Measurements from ENCODE around the gene AQP6.

AQP6 gene

GRCh38 chr12:50016501-50017475, 44.0 kb downstream of the AQP6 start:
- TF ChIP-seq PATZ1 (CRISPR knock-in tag; IDR thresholded peaks at IDR 0.05; ENCODE audit: borderline replicate concordance) (no peak), POU6F1 (CRISPR knock-in tag; IDR thresholded peaks at IDR 0.05; ENCODE audit: borderline replicate concordance, low read depth) (no peak), ARNTL (CRISPR knock-in tag; IDR thresholded peaks at IDR 0.05; ENCODE audit: borderline replicate concordance, low read depth) (no peak), CREB5 (CRISPR knock-in tag; IDR thresholded peaks at IDR 0.05; ENCODE audit: low read depth) (no peak), ZFP30 (CRISPR knock-in tag; IDR thresholded peaks at IDR 0.05) (no peak), CSDC2 (CRISPR knock-in tag; IDR thresholded peaks at IDR 0.05) (no peak), PPARA (CRISPR knock-in tag; IDR thresholded peaks at IDR 0.05; ENCODE audit: borderline replicate concordance) (no peak)
- ATAC-seq: peak; percentile 72

- no peak for TF ChIP-seq BACH2 (CRISPR knock-in tag; IDR thresholded peaks at IDR 0.05; ENCODE audit: borderline replicate concordance)
- TF ChIP-seq TOX (CRISPR knock-in tag; IDR thresholded peaks at IDR 0.05; ENCODE audit: borderline replicate concordance): no peak
- no peak for TF ChIP-seq PPARA (CRISPR knock-in tag; IDR thresholded peaks at IDR 0.05; ENCODE audit: borderline replicate concordance)
- no peak for TF ChIP-seq ZFP3 (CRISPR knock-in tag; IDR thresholded peaks at IDR 0.05)
- TF ChIP-seq RARB (CRISPR knock-in tag; IDR thresholded peaks at IDR 0.05): no peak
- no peak for TF ChIP-seq ZC3H10 (CRISPR knock-in tag; IDR thresholded peaks at IDR 0.05)
- TF ChIP-seq CREB5 (CRISPR knock-in tag; IDR thresholded peaks at IDR 0.05; ENCODE audit: low read depth): no peak
- TF ChIP-seq ZNF8 (CRISPR knock-in tag; IDR thresholded peaks at IDR 0.05): no peak
- ATAC-seq: no peak
These were observed 44.9 kb downstream of the AQP6 start for GRCh38 chr12:50017641-50018040.

GRCh38 chr12:50018154-50018553, 45.4 kb downstream of the AQP6 start:
- TF ChIP-seq RARB (CRISPR knock-in tag; IDR thresholded peaks at IDR 0.05): no peak
- no peak for TF ChIP-seq TCF4 (CRISPR knock-in tag; IDR thresholded peaks at IDR 0.05; ENCODE audit: borderline replicate concordance)
- TF ChIP-seq ARNTL (CRISPR knock-in tag; IDR thresholded peaks at IDR 0.05; ENCODE audit: borderline replicate concordance, low read depth): no peak
- no peak for TF ChIP-seq ESRRG (CRISPR knock-in tag; IDR thresholded peaks at IDR 0.05)
- no peak for TF ChIP-seq ZNF565 (CRISPR knock-in tag; conservative IDR thresholded peaks at IDR 0.05; ENCODE audit: low read depth)
- TF ChIP-seq SNAI2 (CRISPR knock-in tag; IDR thresholded peaks at IDR 0.05): no peak
- no peak for TF ChIP-seq OSR1 (CRISPR knock-in tag; IDR thresholded peaks at IDR 0.05)
- no peak for TF ChIP-seq ISL1 (CRISPR knock-in tag; IDR thresholded peaks at IDR 0.05)
- no peak for TF ChIP-seq ZC3H10 (CRISPR knock-in tag; IDR thresholded peaks at IDR 0.05)
- TF ChIP-seq BACH2 (CRISPR knock-in tag; IDR thresholded peaks at IDR 0.05; ENCODE audit: borderline replicate concordance): no peak
- TF ChIP-seq CSDC2 (CRISPR knock-in tag; IDR thresholded peaks at IDR 0.05): no peak
- TF ChIP-seq, protein P1, sequence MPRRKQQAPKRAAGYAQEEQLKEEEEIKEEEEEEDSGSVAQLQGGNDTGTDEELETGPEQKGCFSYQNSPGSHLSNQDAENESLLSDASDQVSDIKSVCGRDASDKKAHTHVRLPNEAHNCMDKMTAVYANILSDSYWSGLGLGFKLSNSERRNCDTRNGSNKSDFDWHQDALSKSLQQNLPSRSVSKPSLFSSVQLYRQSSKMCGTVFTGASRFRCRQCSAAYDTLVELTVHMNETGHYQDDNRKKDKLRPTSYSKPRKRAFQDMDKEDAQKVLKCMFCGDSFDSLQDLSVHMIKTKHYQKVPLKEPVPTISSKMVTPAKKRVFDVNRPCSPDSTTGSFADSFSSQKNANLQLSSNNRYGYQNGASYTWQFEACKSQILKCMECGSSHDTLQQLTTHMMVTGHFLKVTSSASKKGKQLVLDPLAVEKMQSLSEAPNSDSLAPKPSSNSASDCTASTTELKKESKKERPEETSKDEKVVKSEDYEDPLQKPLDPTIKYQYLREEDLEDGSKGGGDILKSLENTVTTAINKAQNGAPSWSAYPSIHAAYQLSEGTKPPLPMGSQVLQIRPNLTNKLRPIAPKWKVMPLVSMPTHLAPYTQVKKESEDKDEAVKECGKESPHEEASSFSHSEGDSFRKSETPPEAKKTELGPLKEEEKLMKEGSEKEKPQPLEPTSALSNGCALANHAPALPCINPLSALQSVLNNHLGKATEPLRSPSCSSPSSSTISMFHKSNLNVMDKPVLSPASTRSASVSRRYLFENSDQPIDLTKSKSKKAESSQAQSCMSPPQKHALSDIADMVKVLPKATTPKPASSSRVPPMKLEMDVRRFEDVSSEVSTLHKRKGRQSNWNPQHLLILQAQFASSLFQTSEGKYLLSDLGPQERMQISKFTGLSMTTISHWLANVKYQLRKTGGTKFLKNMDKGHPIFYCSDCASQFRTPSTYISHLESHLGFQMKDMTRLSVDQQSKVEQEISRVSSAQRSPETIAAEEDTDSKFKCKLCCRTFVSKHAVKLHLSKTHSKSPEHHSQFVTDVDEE (CRISPR knock-in tag; IDR thresholded peaks at IDR 0.05): no peak
- no peak for ATAC-seq
